Measurements from ENCODE around the gene USP24.

DNA sequence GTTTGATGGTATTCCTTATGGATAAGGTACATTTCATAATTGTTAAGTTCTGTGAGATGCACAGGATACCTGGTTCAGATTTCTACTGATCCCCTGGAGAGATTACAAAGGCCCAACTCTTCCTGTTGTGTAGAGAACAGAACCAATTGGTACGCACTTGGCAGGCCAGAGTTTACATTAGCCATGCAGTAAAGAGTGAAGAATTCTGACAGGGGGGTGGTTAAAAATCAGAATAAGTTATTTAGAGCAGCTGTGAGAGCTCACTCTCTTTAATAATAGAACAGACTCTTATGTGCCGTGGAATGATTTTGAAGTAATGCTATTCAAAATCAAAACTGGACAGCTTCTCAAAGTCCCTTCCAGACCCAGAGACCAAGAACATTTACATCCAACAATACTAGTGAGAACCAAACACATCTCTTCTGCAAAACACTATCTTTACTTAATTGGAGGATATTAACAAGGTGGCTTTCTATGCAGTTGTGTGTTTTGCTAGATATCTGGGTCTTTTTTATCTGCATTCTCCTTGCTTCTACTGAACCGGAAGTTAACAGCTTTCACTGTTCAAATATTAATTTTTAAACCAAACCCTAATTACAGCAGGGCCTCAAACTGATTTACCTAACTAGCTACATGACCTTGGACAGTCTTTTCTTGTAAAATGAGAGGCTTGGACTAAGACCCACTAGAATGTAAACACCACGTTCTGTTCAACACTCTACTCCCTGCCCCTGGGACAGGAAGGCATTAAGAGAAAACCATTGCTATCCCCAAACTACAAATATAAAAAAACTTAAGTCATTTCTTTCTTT is 4.0 kb downstream of the USP24 start:
- TF ChIP-seq YY1 (IDR thresholded peaks at IDR 0.05; ENCODE audit: insufficient read depth, insufficient read length), result no peak
- TF ChIP-seq ZNF274 (IDR thresholded peaks at IDR 0.05; ENCODE audit: low read depth, low read length), result no peak
- no peak for TF ChIP-seq SUZ12 (IDR thresholded peaks at IDR 0.05; ENCODE audit: extremely low read depth, insufficient read depth, insufficient read length)
